DOHH2 (cell line): Measurements from ENCODE around the gene GPC4.

ENCODE experiments used
- EZH2phosphoT487 ChIP-seq: fragments of 200-600 bp; sonication (generic); IDR thresholded peaks from 2 replicates; pipeline ENCODE4 v1.6.1; 2017; ENCODE audit warnings: borderline replicate concordance, mild to moderate bottlenecking, antibody characterized with exemption, low read length, moderate library complexity, mixed read lengths
- TF ChIP-seq, protein P1 (sequence below): fragments of 200-600 bp; sonication (generic); IDR thresholded peaks from one replicate; pipeline ENCODE4 v1.5.1; 2014; ENCODE audit warnings: antibody characterized with exemption, mild to moderate bottlenecking, low read depth, low read length; ENCODE audit not compliant: poor library complexity, severe bottlenecking

- TF ChIP-seq, protein P1, sequence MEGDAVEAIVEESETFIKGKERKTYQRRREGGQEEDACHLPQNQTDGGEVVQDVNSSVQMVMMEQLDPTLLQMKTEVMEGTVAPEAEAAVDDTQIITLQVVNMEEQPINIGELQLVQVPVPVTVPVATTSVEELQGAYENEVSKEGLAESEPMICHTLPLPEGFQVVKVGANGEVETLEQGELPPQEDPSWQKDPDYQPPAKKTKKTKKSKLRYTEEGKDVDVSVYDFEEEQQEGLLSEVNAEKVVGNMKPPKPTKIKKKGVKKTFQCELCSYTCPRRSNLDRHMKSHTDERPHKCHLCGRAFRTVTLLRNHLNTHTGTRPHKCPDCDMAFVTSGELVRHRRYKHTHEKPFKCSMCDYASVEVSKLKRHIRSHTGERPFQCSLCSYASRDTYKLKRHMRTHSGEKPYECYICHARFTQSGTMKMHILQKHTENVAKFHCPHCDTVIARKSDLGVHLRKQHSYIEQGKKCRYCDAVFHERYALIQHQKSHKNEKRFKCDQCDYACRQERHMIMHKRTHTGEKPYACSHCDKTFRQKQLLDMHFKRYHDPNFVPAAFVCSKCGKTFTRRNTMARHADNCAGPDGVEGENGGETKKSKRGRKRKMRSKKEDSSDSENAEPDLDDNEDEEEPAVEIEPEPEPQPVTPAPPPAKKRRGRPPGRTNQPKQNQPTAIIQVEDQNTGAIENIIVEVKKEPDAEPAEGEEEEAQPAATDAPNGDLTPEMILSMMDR = no peak
- no peak for TF ChIP-seq EZH2phosphoT487
These were observed 49.2 kb downstream of the GPC4 start for GRCh38 chrX:133365871-133366611.
